Heart left ventricle (tissue), 13 donors: ENCODE data around the gene GRM3.

ENCODE experiments used
- CTCF ChIP-seq, 12 donors: fragments of 200-600 bp; sonication (generic) in 4 of 12; IDR thresholded peaks; one replicate each; pipeline versions ENCODE4 v1.5.0 to v1.8.0; 2018 to 2022; ENCODE audit warnings: antibody characterized with exemption in 12 of 12, mild to moderate bottlenecking in 5 of 12
- POLR2A ChIP-seq, 2 donors: fragments of 450-650 bp; IDR thresholded peaks; one replicate each; pipeline ENCODE4 v1.6.1; 2017; ENCODE audit warnings: antibody characterized with exemption in 2 of 2, mild to moderate bottlenecking in 2 of 2, moderate library complexity in 2 of 2
- donor health status: ischemic (EF 13 %, LVEDD 7.1; RV severe dilation, severe dysfunction).
- donor health status: DM: no; HTN: yes; CAD: no.
- donor health status: DM: no; HTN: no; CAD: no.
- donor health status: ischemic (EF 25% LVEDD 6.9; RV normal size, moderate dysfunction).
- donor health status: ischemic (EF 25% LVEDD 5.7; RV mildly dilated, moderate dysfunction).
- donor health status: ischemic (EF 35%, LVEDD 5.7; RV mildly dilated, moderate dysfunction).
- donor health status: nonischemic (EF 11% LVEDD 7.7; RV severe dilation, severe dysfunction).
- donor health status: DM: yes; HTN: yes; CAD: no.
- donor health status: PGD.
- donor health status: ischemic (EF 29% LVEDD 5.4; RV normal size, mild dysfunction).
- donor health status: nonischemic (EF 23%, LVEDD 6.1; RV moderate dilation, normal function).

DNA sequence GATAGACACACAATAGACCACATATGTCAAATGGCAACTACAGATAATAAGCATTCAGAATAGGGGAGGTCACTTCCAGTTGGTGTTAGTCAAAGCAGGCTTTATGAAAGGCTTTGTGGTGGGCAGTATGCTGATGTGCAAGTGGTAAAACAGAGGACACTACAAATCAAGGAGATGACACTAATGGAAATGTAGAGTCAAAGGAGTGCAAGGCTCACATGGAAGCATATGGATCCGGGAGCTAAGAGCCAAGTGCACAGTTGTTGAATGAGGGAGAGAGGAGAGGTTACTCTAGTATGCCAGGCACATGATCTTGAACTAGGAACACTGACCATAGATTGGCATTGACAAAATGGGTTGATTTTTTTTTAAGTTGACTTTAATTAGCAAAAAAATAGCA is 62.7 kb downstream of the GRM3 start:
- TF ChIP-seq CTCF (IDR thresholded peaks at IDR 0.05) (no peak), POLR2A (IDR thresholded peaks at IDR 0.05) (no peak)
